ENCODE results near the gene GOLM1. TPM values are rescaled to one million over a fixed set of nuclear protein-coding genes. Genes with fewer than 3 reads are reported as not detected.

The GOLM1 gene
- total and polyA plus RNA-seq, 9 of the 15 experiments (the other 6 are each of a cell fraction or from before 2014, with no cell fraction given): 0.09 to 0.96 (median 0.40) TPM; not detected in 4

DNA sequence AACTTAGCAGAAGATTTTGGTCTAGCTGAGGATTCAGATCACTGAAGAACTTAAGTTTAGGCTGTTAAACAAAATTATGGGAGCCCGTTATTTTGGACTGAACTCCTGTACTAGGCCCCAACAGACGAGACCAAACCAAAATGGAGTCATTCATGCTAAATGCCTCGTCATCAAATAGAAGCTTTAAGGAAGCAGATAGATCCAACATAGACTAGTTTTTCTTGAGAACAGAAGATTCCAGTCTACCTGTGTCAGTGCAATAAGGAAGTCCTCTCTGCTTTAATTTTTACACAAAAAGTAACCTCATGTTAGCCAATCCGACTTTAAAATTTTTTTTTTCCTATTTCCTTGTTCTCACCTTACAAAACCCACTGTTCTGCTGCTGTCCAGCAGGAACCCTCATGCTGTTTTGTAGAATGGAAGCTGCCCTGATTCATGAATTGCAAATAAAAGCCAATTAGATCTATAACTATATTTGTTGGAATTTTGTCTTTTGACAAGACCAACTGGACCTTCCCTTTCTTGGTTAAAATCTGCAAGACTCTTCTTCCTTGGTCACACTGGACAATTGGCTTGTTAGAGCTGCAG is 29.0 kb upstream of the GOLM1 start:
- no peak for DNase-seq (ENCODE audit: extremely low read depth in 1 of 4, low spot score in 3 of 4)
- Histone ChIP-seq H3K27ac (ENCODE audit: extremely low read depth, low read depth, low read length) (no peak overlapping the region), H3K4me2 (ENCODE audit: insufficient read depth, low read length) (no peak overlapping the region), H3K27me3 (ENCODE audit: control insufficient read depth in 2 of 2, insufficient read depth in 2 of 2, low read length in 2 of 2) (no peaks in the 10 kb centered on the region), H3K9ac (ENCODE audit: insufficient read depth in 1 of 2, low read depth in 2 of 2, low read length in 2 of 2) (no peak overlapping the region), H4K20me1 (replicated peaks; ENCODE audit: control insufficient read depth, insufficient read depth, low read length) (no peaks in the 10 kb centered on the region), H3K4me1 (replicated peaks in 1 of 2; ENCODE audit: control insufficient read depth in 2 of 2, insufficient read depth in 2 of 2, low read length in 2 of 2) (peaks cover 6 to 13% of the 10 kb centered on the region in 2 experiments; a peak in 3 of 5 replicates), H3K9me1 (ENCODE audit: control insufficient read depth, insufficient read depth, low read length) (no peaks in the 10 kb centered on the region), H3K9me3 (replicated peaks; ENCODE audit: control insufficient read depth, insufficient read depth, low read depth, low read length) (no peaks in the 10 kb centered on the region; the same call in 1 of the 2 replicates), H2AFZ (ENCODE audit: low read depth, low read length) (no peak overlapping the region), H3K79me2 (ENCODE audit: control insufficient read depth, insufficient read depth, low read length) (no peaks in the 10 kb centered on the region), H3K36me3 (ENCODE audit: control insufficient read depth, insufficient read depth, low read length) (no peaks in the 10 kb centered on the region), H3K4me3 (no peak overlapping the region)
- no TSS peak for BruUV-seq (replicated peaks)
- FAIRE-seq: no peak
- in situ Hi-C loops (cut with MboI) (no loop called here), intact Hi-C loops (cut with micrococcal nuclease) (no loop called here)
- POLR2A ChIA-PET: no interaction called here
- 30% methylated on average over 4 of the region's 4 CpGs for WGBS (ENCODE audit: insufficient coverage, low coverage, missing lambda C conversion rate)
- ATAC-seq: no peak
- CTCF ChIA-PET (ENCODE audit: low intra/inter-chr PET ratio): no interaction called here
- no peak for TF ChIP-seq NR3C1 (CRISPR knock-in tag; IDR thresholded peaks at IDR 0.05)
- no peak for TF ChIP-seq ZZZ3 (IDR thresholded peaks at IDR 0.05)
- no peak for TF ChIP-seq NR4A1 (CRISPR knock-in tag; IDR thresholded peaks at IDR 0.05)
- 0 out of 2 replicates have a peak, but pooled peaks have one; percentile 36 for TF ChIP-seq NR4A1 (tag; IDR thresholded peaks at IDR 0.05)
- TF ChIP-seq SAP30 (IDR thresholded peaks at IDR 0.05; ENCODE audit: borderline replicate concordance, insufficient read depth, low read depth, low read length, poor library complexity, severe bottlenecking): no peak
- TF ChIP-seq, protein P1, sequence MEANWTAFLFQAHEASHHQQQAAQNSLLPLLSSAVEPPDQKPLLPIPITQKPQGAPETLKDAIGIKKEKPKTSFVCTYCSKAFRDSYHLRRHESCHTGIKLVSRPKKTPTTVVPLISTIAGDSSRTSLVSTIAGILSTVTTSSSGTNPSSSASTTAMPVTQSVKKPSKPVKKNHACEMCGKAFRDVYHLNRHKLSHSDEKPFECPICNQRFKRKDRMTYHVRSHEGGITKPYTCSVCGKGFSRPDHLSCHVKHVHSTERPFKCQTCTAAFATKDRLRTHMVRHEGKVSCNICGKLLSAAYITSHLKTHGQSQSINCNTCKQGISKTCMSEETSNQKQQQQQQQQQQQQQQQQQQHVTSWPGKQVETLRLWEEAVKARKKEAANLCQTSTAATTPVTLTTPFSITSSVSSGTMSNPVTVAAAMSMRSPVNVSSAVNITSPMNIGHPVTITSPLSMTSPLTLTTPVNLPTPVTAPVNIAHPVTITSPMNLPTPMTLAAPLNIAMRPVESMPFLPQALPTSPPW (CRISPR knock-in tag; IDR thresholded peaks at IDR 0.05): no peak
- TF ChIP-seq ZNF316 (IDR thresholded peaks at IDR 0.05): peak; percentile 47
- no peak for TF ChIP-seq ZNF263 (CRISPR knock-in tag; IDR thresholded peaks at IDR 0.05; ENCODE audit: borderline replicate concordance)
- TF ChIP-seq CXXC5 (CRISPR knock-in tag; IDR thresholded peaks at IDR 0.05): no peak
- TF ChIP-seq POLR2B (IDR thresholded peaks at IDR 0.05; ENCODE audit: low read depth, partially characterized antibody): no peak
- no peak for TF ChIP-seq RBBP5 (IDR thresholded peaks at IDR 0.05; ENCODE audit: borderline replicate concordance, insufficient read depth, low read length, poor library complexity, severe bottlenecking)
- TF ChIP-seq XRCC3 (IDR thresholded peaks at IDR 0.05): no peak
- TF ChIP-seq, protein P2, sequence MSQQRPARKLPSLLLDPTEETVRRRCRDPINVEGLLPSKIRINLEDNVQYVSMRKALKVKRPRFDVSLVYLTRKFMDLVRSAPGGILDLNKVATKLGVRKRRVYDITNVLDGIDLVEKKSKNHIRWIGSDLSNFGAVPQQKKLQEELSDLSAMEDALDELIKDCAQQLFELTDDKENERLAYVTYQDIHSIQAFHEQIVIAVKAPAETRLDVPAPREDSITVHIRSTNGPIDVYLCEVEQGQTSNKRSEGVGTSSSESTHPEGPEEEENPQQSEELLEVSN (IDR thresholded peaks at IDR 0.05; ENCODE audit: borderline replicate concordance in 1 of 2, extremely low read depth in 1 of 2, insufficient read depth in 1 of 2, insufficient read length in 1 of 2, low read depth in 1 of 2, low read length in 1 of 2, poor library complexity in 1 of 2, severe bottlenecking in 1 of 2): no peak
- TF ChIP-seq, protein P3, sequence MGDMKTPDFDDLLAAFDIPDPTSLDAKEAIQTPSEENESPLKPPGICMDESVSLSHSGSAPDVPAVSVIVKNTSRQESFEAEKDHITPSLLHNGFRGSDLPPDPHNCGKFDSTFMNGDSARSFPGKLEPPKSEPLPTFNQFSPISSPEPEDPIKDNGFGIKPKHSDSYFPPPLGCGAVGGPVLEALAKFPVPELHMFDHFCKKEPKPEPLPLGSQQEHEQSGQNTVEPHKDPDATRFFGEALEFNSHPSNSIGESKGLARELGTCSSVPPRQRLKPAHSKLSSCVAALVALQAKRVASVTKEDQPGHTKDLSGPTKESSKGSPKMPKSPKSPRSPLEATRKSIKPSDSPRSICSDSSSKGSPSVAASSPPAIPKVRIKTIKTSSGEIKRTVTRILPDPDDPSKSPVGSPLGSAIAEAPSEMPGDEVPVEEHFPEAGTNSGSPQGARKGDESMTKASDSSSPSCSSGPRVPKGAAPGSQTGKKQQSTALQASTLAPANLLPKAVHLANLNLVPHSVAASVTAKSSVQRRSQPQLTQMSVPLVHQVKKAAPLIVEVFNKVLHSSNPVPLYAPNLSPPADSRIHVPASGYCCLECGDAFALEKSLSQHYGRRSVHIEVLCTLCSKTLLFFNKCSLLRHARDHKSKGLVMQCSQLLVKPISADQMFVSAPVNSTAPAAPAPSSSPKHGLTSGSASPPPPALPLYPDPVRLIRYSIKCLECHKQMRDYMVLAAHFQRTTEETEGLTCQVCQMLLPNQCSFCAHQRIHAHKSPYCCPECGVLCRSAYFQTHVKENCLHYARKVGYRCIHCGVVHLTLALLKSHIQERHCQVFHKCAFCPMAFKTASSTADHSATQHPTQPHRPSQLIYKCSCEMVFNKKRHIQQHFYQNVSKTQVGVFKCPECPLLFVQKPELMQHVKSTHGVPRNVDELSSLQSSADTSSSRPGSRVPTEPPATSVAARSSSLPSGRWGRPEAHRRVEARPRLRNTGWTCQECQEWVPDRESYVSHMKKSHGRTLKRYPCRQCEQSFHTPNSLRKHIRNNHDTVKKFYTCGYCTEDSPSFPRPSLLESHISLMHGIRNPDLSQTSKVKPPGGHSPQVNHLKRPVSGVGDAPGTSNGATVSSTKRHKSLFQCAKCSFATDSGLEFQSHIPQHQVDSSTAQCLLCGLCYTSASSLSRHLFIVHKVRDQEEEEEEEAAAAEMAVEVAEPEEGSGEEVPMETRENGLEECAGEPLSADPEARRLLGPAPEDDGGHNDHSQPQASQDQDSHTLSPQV (IDR thresholded peaks at IDR 0.05): 0 out of 2 replicates have a peak, but pooled peaks have one; percentile 39

Data from K562 (cell line).